ENCODE data around the gene EPHB2. TPM values are rescaled to one million over a fixed set of nuclear protein-coding genes. Genes with fewer than 3 reads are reported as not detected.

Gene EPHB2
- total and polyA plus RNA-seq, 2 donors (not counting 3 experiments of a cell fraction or from before 2014, with no cell fraction given) = 50.8 to 69.1 TPM

DNA sequence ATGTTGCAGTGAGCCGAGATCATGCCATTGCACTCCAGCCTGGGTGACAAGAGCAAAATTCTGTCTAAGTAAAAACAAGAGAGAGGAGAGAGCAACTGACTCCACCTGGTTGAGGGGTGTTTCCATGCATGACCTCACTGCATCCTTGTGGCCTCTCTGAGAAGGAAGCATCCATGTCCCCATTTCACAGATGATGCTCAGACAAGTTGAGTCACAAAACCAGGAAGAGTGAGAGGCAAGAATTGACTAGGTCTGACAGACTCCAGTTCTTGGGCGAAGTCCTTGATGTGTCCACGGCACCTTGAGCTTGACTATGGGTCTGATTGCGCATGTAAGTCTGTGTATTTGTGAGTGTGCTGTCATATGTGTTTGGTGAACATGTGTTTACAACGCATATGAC is 156.2 kb downstream of the EPHB2 start:
- H3K27ac ChIP-seq (ENCODE audit: insufficient read depth, low read depth, low read length) = no peak overlapping the region
- H3K4me3 ChIP-seq (replicated peaks in 1 of 3; ENCODE audit: insufficient read depth in 1 of 3, low read depth in 1 of 3, low read length in 3 of 3) = no peak overlapping the region
- ChIA-PET CTCF (no interaction called here), POLR2A (no interaction called here)
- H3K4me2 ChIP-seq (ENCODE audit: insufficient read depth, low read length) = no peak overlapping the region
- no peaks in the 10 kb centered on the region for H3K27me3 ChIP-seq (ENCODE audit: control insufficient read depth in 2 of 2, insufficient read depth in 2 of 2, low read length in 2 of 2)
- H4K20me1 ChIP-seq (replicated peaks; ENCODE audit: control insufficient read depth, extremely low read depth, insufficient read depth, low read length) = no peaks in the 10 kb centered on the region
- FAIRE-seq = no peak
- BruUV-seq (replicated peaks) = no TSS peak
- H3K79me2 ChIP-seq (ENCODE audit: control insufficient read depth, insufficient read depth, low read length) = no peaks in the 10 kb centered on the region
- dilution Hi-C loops (cut with MboI; ENCODE audit: extremely low pct_ligation_motif_present, low sequenced_read_pairs) = no loop called here
- no peaks in the 10 kb centered on the region for H3K9me1 ChIP-seq (replicated peaks; ENCODE audit: control insufficient read depth, extremely low read depth, insufficient read depth, low read length)
- no peak for DNase-seq (ENCODE audit: low read depth, low spot score)
- intact Hi-C loops (cut with micrococcal nuclease) = no loop called here
- H3K9me3 ChIP-seq (replicated peaks; ENCODE audit: control insufficient read depth, insufficient read depth, low read length) = no peaks in the 10 kb centered on the region
- TF ChIP-seq POLR2AphosphoS5 (IDR thresholded peaks at IDR 0.05; ENCODE audit: insufficient read depth, low read depth, low read length) (no peak), MYC (IDR thresholded peaks at IDR 0.05; ENCODE audit: low read depth, low read length) (no peak), JUN (IDR thresholded peaks at IDR 0.05; ENCODE audit: borderline replicate concordance, insufficient read depth, insufficient read length, low read depth) (no peak), POLR2A (IDR thresholded peaks at IDR 0.05; ENCODE audit: low read depth, low read length) (no peak), EZH2 (IDR thresholded peaks at IDR 0.05; ENCODE audit: borderline replicate concordance, low read depth, low read length, severe bottlenecking) (no peak), GATA2 (IDR thresholded peaks at IDR 0.05; ENCODE audit: insufficient read depth, insufficient read length, low read depth, low read length) (no peak), FOS (IDR thresholded peaks at IDR 0.05; ENCODE audit: borderline replicate concordance, insufficient read depth, low read length) (no peak)
- TF ChIP-seq, protein P1, sequence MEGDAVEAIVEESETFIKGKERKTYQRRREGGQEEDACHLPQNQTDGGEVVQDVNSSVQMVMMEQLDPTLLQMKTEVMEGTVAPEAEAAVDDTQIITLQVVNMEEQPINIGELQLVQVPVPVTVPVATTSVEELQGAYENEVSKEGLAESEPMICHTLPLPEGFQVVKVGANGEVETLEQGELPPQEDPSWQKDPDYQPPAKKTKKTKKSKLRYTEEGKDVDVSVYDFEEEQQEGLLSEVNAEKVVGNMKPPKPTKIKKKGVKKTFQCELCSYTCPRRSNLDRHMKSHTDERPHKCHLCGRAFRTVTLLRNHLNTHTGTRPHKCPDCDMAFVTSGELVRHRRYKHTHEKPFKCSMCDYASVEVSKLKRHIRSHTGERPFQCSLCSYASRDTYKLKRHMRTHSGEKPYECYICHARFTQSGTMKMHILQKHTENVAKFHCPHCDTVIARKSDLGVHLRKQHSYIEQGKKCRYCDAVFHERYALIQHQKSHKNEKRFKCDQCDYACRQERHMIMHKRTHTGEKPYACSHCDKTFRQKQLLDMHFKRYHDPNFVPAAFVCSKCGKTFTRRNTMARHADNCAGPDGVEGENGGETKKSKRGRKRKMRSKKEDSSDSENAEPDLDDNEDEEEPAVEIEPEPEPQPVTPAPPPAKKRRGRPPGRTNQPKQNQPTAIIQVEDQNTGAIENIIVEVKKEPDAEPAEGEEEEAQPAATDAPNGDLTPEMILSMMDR (IDR thresholded peaks at IDR 0.05; ENCODE audit: extremely low read depth in 1 of 2, insufficient read depth in 1 of 2, low read depth in 1 of 2, low read length in 2 of 2) = no peak
- TF ChIP-seq, protein P2, sequence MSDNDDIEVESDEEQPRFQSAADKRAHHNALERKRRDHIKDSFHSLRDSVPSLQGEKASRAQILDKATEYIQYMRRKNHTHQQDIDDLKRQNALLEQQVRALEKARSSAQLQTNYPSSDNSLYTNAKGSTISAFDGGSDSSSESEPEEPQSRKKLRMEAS (IDR thresholded peaks at IDR 0.05; ENCODE audit: insufficient read depth, insufficient read length) = no peak
- H3K9ac ChIP-seq (replicated peaks; ENCODE audit: extremely low read depth, insufficient read depth, low read length) = no peak overlapping the region
- no peak overlapping the region for H2AFZ ChIP-seq (ENCODE audit: low read depth, low read length)
- peaks cover 3 to 26% of the 10 kb centered on the region in 2 experiments for H3K36me3 ChIP-seq (ENCODE audit: control insufficient read depth in 2 of 2, extremely low read depth in 1 of 2, insufficient read depth in 2 of 2, low read length in 2 of 2)
- peaks cover under 1% of the 10 kb centered on the region for H3K4me1 ChIP-seq (ENCODE audit: control insufficient read depth, extremely low read depth, insufficient read depth, low read length)
